Mesenchymal stem cell (in vitro differentiated cells and primary cell): ENCODE measurements around the gene MAP2K5.

Experiments
- DNase-seq: peaks from one replicate; pipeline ENCODE4 v3.0.0-alpha.2; 2013
- H2AFZ ChIP-seq: one replicate; pipeline ENCODE4 v1.6.1; 2013; ENCODE audit warnings: low read depth, mild to moderate bottlenecking, control low read depth, inconsistent platforms, low read length, moderate library complexity
- H2AK5ac ChIP-seq: 2 replicates; pipeline ENCODE4 v1.6.1; 2013; ENCODE audit warnings: low read length, moderate library complexity, mild to moderate bottlenecking, inconsistent platforms; ENCODE audit not compliant: severe bottlenecking
- H2BK120ac ChIP-seq: one replicate; pipeline ENCODE4 v1.6.1; 2013; ENCODE audit warnings: low read depth, mild to moderate bottlenecking, inconsistent platforms, low read length, moderate library complexity
- H2BK12ac ChIP-seq, 2 experiments: one replicate each; pipeline ENCODE4 v1.6.1; 2013; ENCODE audit warnings: inconsistent platforms in 2 of 2, low read length in 2 of 2, mild to moderate bottlenecking in 2 of 2, moderate library complexity in 2 of 2, control low read depth in 1 of 2
- H2BK15ac ChIP-seq: one replicate; pipeline ENCODE4 v1.6.1; 2013; ENCODE audit warnings: mild to moderate bottlenecking, low read depth, inconsistent platforms; ENCODE audit not compliant: poor library complexity, severe bottlenecking
- H2BK5ac ChIP-seq: 2 replicates; pipeline ENCODE4 v1.6.1; 2013; ENCODE audit warnings: low read depth, mild to moderate bottlenecking, low read length, control low read depth, inconsistent platforms; ENCODE audit not compliant: poor library complexity, severe bottlenecking
- H3K14ac ChIP-seq, 2 experiments: one replicate each; pipeline ENCODE4 v1.6.1; 2013; ENCODE audit warnings: inconsistent platforms in 2 of 2, low read length in 2 of 2, control low read depth in 1 of 2, mild to moderate bottlenecking in 1 of 2, moderate library complexity in 1 of 2
- H3K18ac ChIP-seq, 2 experiments: one replicate each; pipeline ENCODE4 v1.6.1; 2013; ENCODE audit warnings: inconsistent platforms in 2 of 2, low read length in 2 of 2, control low read depth in 1 of 2, low read depth in 1 of 2, mild to moderate bottlenecking in 1 of 2
- H3K23ac ChIP-seq, 2 experiments: one replicate each; pipeline ENCODE4 v1.6.1; 2013; ENCODE audit warnings: inconsistent platforms in 2 of 2, low read length in 2 of 2, mild to moderate bottlenecking in 2 of 2, moderate library complexity in 2 of 2, control low read depth in 1 of 2
- H3K27ac ChIP-seq: 2 replicates; pipeline ENCODE4 v1.5.1; 2013; ENCODE audit warnings: mild to moderate bottlenecking, moderate library complexity, low read length, control low read depth, inconsistent platforms; ENCODE audit not compliant: poor library complexity, severe bottlenecking
- H3K27me3 ChIP-seq, 2 experiments: 2 replicates each; pipeline versions ENCODE4 v1.6.1 to v1.7.0; 2013; ENCODE audit warnings: low read length in 2 of 2, mild to moderate bottlenecking in 2 of 2, moderate library complexity in 2 of 2, control low read depth in 1 of 2, inconsistent platforms in 1 of 2; ENCODE audit not compliant: control insufficient read depth in 1 of 2, insufficient read depth in 1 of 2
- H3K36me3 ChIP-seq, 2 experiments: 2 replicates each; pipeline versions ENCODE4 v1.6.1 to v1.7.0; 2013; ENCODE audit warnings: low read length in 2 of 2, control low read depth in 1 of 2, inconsistent platforms in 1 of 2, low read depth in 1 of 2, mild to moderate bottlenecking in 1 of 2; ENCODE audit not compliant: insufficient read depth in 2 of 2, control insufficient read depth in 1 of 2
- H3K4ac ChIP-seq, 2 experiments: one replicate each; pipeline ENCODE4 v1.6.1; 2013; ENCODE audit warnings: inconsistent platforms in 2 of 2, low read length in 2 of 2, mild to moderate bottlenecking in 2 of 2, moderate library complexity in 2 of 2, control low read depth in 1 of 2, low read depth in 1 of 2
- H3K4me1 ChIP-seq: 2 replicates; pipeline ENCODE4 v1.6.1; 2013; ENCODE audit warnings: low read depth, low read length, control low read depth; ENCODE audit not compliant: control insufficient read depth, insufficient read depth
- H3K4me2 ChIP-seq: 2 replicates; pipeline ENCODE4 v1.6.1; 2013; ENCODE audit warnings: low read length, mild to moderate bottlenecking, inconsistent platforms; ENCODE audit not compliant: poor library complexity, severe bottlenecking
- H3K4me3 ChIP-seq, 2 experiments: 2 replicates each; pipeline versions ENCODE4 v1.5.1 to v1.7.0; 2013; ENCODE audit warnings: low read length in 2 of 2, mild to moderate bottlenecking in 2 of 2, control low read depth in 1 of 2, low read depth in 1 of 2; ENCODE audit not compliant: insufficient read depth in 1 of 2
- H3K79me1 ChIP-seq: replicated peaks from 2 replicates; pipeline ENCODE4 v1.6.1; 2013; ENCODE audit warnings: mild to moderate bottlenecking, control low read depth, low read length, inconsistent platforms; ENCODE audit not compliant: poor library complexity, severe bottlenecking
- H3K9ac ChIP-seq: 2 replicates; pipeline ENCODE4 v1.7.0; 2013; ENCODE audit warnings: mild to moderate bottlenecking, low read length, moderate library complexity
- H3K9me3 ChIP-seq: 2 replicates; pipeline ENCODE4 v1.7.0; 2013; ENCODE audit warnings: mild to moderate bottlenecking, low read length; ENCODE audit not compliant: control insufficient read depth
- H4K8ac ChIP-seq: one replicate; pipeline ENCODE4 v1.6.1; 2013; ENCODE audit warnings: inconsistent platforms, mild to moderate bottlenecking, low read length, moderate library complexity
- H4K91ac ChIP-seq: one replicate; pipeline ENCODE4 v1.6.1; 2013; ENCODE audit warnings: mild to moderate bottlenecking, low read length, inconsistent platforms
- WGBS: methylation state at CpG from one replicate; pipeline ENCODE4 v1.1.7; 2013; ENCODE audit warnings: mixed read lengths; 5-methylcytosine and 5-hydroxymethylcytosine counted together

Gene MAP2K5

DNA sequence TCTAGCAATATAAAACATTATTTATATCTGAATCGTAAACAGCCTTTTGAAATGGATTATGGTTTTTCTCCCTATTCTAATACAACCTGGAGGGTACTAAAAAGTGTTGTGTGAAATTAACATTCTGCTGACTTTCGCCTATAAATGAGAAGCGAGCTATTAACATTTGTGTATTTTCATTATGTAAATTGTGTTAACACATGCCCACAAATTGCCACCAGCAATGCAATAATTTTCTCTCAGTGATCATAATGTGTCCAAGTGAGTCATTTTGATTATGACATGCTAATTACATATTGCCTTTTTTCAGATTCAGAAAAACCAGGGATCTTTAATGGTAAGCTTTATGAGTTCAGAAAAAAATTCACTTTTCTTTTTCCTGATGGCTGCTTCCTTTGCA lies 205.4 kb downstream of the MAP2K5 start:
- no peak overlapping the region for H3K4me3 ChIP-seq
- WGBS, result no CpG with 5 or more reads among the region's 3 CpGs
- no peak overlapping the region for H3K14ac ChIP-seq

DNA sequence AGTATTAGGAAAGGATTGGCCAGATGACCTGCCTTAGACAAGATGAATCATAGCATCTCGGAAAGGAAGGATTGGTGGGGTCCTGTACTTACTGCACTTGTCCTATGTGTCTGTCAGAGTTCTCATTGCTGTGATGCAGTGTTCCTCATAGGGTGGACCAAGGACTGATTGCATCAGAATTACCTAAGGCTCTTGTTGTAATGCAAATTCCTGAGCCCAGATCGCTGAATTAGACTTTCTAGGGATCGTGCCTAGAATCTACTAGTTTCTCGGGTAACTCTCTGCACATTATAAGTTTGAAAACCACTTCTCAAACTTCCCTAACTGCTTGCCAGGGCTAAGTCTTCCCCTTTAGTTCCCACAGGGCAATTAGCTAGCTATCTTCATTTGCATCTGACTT lies 207.9 kb downstream of the MAP2K5 start:
- Histone ChIP-seq H3K4me3 (no peak overlapping the region), H3K9me3 (no peaks in the 10 kb centered on the region), H2BK15ac (no peak overlapping the region), H3K18ac (no peak overlapping the region), H2BK12ac (no peak overlapping the region), H2BK5ac (no peak overlapping the region), H3K4me2 (no peak overlapping the region), H2BK120ac (no peak overlapping the region), H2AFZ (no peak overlapping the region), H3K14ac (no peak overlapping the region), H4K8ac (no peak overlapping the region), H2AK5ac (no peak overlapping the region), H3K9ac (no peak overlapping the region), H3K4ac (no peak overlapping the region), H3K4me1 (no peaks in the 10 kb centered on the region), H3K36me3 (peaks cover 0 to 6% of the 10 kb centered on the region in 2 experiments), H3K27ac (no peak overlapping the region), H3K23ac (no peak overlapping the region), H3K27me3 (no peaks in the 10 kb centered on the region), H4K91ac (no peak overlapping the region), H3K79me1 (no peaks in the 10 kb centered on the region)
- WGBS, result 73% methylated on average over 4 of the region's 4 CpGs
- DNase-seq, result no peak

More for the DNA sequence above, 205.4 kb downstream of the MAP2K5 start:
- Histone ChIP-seq H2AFZ (no peak overlapping the region), H2BK5ac (no peak overlapping the region), H3K9me3 (no peaks in the 10 kb centered on the region), H2BK12ac (no peak overlapping the region), H3K27me3 (no peaks in the 10 kb centered on the region), H2AK5ac (no peak overlapping the region), H2BK15ac (no peak overlapping the region), H3K4ac (no peak overlapping the region), H3K4me1 (no peaks in the 10 kb centered on the region), H3K36me3 (peaks cover 0 to 6% of the 10 kb centered on the region in 2 experiments), H3K23ac (no peak overlapping the region), H4K91ac (no peak overlapping the region), H3K18ac (no peak overlapping the region), H3K79me1 (no peaks in the 10 kb centered on the region), H3K27ac (no peak overlapping the region), H3K9ac (no peak overlapping the region), H4K8ac (no peak overlapping the region), H2BK120ac (no peak overlapping the region), H3K4me2 (no peak overlapping the region)
- no peak for DNase-seq

DNA sequence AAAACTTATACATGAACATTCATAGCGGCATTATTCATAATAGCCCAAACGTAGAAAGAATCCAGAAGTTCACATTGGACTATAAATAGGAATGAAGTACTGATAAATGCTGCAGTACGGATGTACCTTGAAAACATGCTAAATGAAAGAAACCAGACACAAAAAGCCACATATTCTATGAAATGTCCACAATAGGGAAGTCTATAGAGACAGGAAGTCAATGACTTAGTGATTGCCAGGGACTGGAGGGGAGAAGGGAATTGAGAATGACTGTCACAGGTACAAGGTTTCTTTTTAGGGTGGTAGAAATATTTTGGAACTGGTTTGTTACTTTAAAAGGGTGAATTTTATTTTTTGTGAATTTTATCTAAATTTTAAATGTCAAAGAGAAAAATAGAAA lies 211.4 kb downstream of the MAP2K5 start:
- H4K8ac ChIP-seq, result no peak overlapping the region
- WGBS, result no CpG with 5 or more reads among the region's 3 CpGs
- H3K9ac ChIP-seq, result no peak overlapping the region
- no peak overlapping the region for H2BK5ac ChIP-seq
- H3K36me3 ChIP-seq, result peaks cover 0 to 6% of the 10 kb centered on the region in 2 experiments
- H3K27ac ChIP-seq, result no peak overlapping the region
- H3K23ac ChIP-seq, result no peak overlapping the region
- H3K4ac ChIP-seq, result no peak overlapping the region
- no peak overlapping the region for H2AFZ ChIP-seq
- H3K4me3 ChIP-seq, result no peak overlapping the region
- no peaks in the 10 kb centered on the region for H3K9me3 ChIP-seq
- no peak overlapping the region for H4K91ac ChIP-seq
- H3K14ac ChIP-seq, result no peak overlapping the region
- no peaks in the 10 kb centered on the region for H3K79me1 ChIP-seq
- H3K27me3 ChIP-seq, result no peaks in the 10 kb centered on the region
- H2BK120ac ChIP-seq, result no peak overlapping the region
- no peaks in the 10 kb centered on the region for H3K4me1 ChIP-seq
- H2AK5ac ChIP-seq, result no peak overlapping the region
- H3K18ac ChIP-seq, result no peak overlapping the region
- H2BK15ac ChIP-seq, result no peak overlapping the region
- no peak overlapping the region for H2BK12ac ChIP-seq
- no peak overlapping the region for H3K4me2 ChIP-seq
- DNase-seq, result no peak

DNA sequence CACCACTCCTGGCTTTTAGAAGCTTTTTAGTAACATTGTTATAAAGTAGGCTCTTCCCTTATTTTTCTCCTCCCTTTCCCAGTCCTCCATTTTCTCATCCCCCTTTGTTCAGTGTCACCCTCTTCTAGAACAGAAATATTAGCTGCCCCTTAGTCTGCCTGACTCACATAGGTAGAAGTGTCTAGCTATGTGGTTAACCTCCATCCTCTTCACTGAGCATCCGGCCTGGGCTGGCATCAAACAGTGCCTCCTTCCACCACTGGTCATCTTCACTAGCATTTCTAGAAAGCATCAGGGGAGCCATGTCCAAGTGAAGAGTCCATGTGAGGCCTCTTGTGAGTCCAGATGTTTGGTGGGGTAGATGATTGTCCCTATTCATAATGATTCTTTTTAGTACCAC lies 212.8 kb downstream of the MAP2K5 start:
- no peak overlapping the region for H3K14ac ChIP-seq
- no peak overlapping the region for H2BK5ac ChIP-seq
- no peak overlapping the region for H3K4ac ChIP-seq
- H3K23ac ChIP-seq, result no peak overlapping the region
- no peak for DNase-seq
- no peak overlapping the region for H2BK12ac ChIP-seq
- no peak overlapping the region for H3K9ac ChIP-seq
- H2BK120ac ChIP-seq, result no peak overlapping the region
- H3K27ac ChIP-seq, result no peak overlapping the region
- no peaks in the 10 kb centered on the region for H3K27me3 ChIP-seq
- no peaks in the 10 kb centered on the region for H3K36me3 ChIP-seq
- no peaks in the 10 kb centered on the region for H3K9me3 ChIP-seq
- no peak overlapping the region for H4K91ac ChIP-seq
- no peak overlapping the region for H2AK5ac ChIP-seq
- H2AFZ ChIP-seq, result no peak overlapping the region
- no peak overlapping the region for H3K4me2 ChIP-seq
- H3K4me1 ChIP-seq, result no peaks in the 10 kb centered on the region
- H3K18ac ChIP-seq, result no peak overlapping the region
- 100% methylated on average over 1 of the region's 1 CpG for WGBS
- H3K79me1 ChIP-seq, result no peaks in the 10 kb centered on the region
- no peak overlapping the region for H2BK15ac ChIP-seq
- H4K8ac ChIP-seq, result no peak overlapping the region
- no peak overlapping the region for H3K4me3 ChIP-seq
